ENCODE measurements around the gene LIMK1. TPM values are rescaled to one million over a fixed set of nuclear protein-coding genes. Genes with fewer than 3 reads are reported as not detected.
A peak's percentile ranks its signal among the peaks of the same experiment; 100 is the strongest.

The LIMK1 gene
- total and polyA plus RNA-seq, 4 donors: 0.63 to 4.1 (median 3.4) TPM

DNA sequence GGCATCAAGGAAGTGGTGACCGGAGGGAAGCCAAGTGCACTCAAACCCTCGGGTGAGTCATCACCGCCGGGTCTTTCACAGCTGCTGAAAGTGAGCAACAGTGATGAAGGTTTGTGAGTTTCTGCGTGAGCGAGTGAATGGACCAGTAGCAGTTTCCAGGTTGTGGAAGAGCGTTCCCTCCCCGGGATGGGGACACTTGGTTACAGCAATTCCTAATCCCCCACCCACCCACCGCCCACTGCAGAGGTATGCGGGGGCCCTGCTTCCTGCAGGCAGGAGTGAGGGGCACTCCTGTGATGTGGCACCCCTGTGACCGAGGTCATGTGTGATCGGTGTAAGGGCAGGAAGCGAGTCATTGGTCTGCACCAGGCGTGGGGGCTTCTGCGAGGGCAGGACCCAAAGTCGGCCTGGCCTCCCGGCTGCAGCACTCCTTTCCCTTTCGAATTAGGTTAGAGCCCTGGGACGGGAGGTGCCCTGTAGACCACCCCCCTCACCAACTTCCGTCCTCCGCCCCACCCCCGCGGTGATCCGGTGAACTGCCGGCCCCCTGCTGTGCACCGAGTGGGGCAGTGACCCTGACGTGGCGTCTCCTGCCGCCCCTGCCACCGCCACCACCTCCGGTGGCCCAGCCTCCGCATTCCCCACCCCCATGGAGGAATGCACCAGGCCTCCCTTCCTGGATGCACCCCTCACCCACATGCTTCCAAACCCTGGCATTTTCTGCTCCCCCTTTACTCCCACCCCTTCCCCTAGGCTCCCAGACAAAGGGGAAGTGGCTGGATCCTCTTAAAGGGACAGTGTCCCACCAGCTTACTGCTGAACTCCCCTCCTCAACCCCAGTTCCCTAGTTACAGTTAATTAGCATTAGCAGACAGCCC, 10.9 kb downstream of the LIMK1 start:
- Histone ChIP-seq H3K27ac (ENCODE audit: low read depth in 1 of 2, low read length in 2 of 2) (peak overlapping the region; percentile 38 to 67), H3K36me3 (ENCODE audit: control insufficient read depth in 4 of 4, insufficient read depth in 3 of 4, low read depth in 1 of 4, low read length in 3 of 4) (peaks cover 0 to 2% (median 0%) of the 10 kb centered on the region in 4 donors), H3K4me1 (ENCODE audit: control insufficient read depth in 4 of 4, insufficient read depth in 4 of 4, low read length in 3 of 4) (peaks cover 0 to 6% (median 5%) of the 10 kb centered on the region in 4 donors), H3K4me3 (ENCODE audit: low read depth in 1 of 3, low read length in 3 of 3) (peak overlapping the region in 2 of 3 donors; percentile 44 to 46), H3K27me3 (ENCODE audit: control insufficient read depth in 4 of 4, insufficient read depth in 4 of 4, low read length in 3 of 4) (no peaks in the 10 kb centered on the region), H3K9ac (ENCODE audit: low read depth in 1 of 2, low read length in 2 of 2) (peak overlapping the region in 1 of 2 donors; percentile 27), H3K9me3 (ENCODE audit: control insufficient read depth in 4 of 4, low read length in 3 of 4) (no peaks in the 10 kb centered on the region)
- DNase-seq (ENCODE audit: low spot score): peak; percentile 43
- TF ChIP-seq RXRA (IDR thresholded peaks at IDR 0.05): no peak
- TF ChIP-seq JUND (IDR thresholded peaks at IDR 0.05): peak; percentile 69 to 88
- 40% methylated on average over 32 of the region's 32 CpGs for WGBS

DNA sequence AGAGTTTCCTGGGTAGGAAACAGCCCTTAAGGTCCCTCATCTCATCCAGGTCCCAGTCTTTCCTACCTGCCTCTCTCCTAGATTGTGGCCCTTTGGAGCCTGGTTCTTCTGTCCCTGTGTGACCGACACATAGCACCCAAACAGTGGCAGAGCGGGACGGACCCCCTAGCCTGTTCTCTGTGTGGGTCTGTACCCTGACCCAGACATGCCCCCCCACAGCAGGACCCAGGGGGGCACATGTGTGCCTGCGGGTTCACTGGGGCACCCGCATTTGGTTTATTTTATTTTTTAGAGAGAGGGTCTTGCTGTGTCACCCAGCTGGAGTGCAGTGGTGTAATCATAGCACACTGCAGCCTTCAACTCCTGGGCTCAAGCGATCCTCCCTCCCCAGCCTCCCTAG, 11.5 kb downstream of the LIMK1 start:
- no peak for DNase-seq (ENCODE audit: low spot score)
- whole genome bisulfite sequencing: 97% methylated on average over 6 of the region's 6 CpGs
- Histone ChIP-seq H3K4me3 (ENCODE audit: low read depth in 1 of 3, low read length in 3 of 3) (no peak overlapping the region), H3K36me3 (ENCODE audit: control insufficient read depth in 4 of 4, insufficient read depth in 3 of 4, low read depth in 1 of 4, low read length in 3 of 4) (peaks cover 0 to 2% (median 0%) of the 10 kb centered on the region in 4 donors), H3K4me1 (ENCODE audit: control insufficient read depth in 4 of 4, insufficient read depth in 4 of 4, low read length in 3 of 4) (peaks cover 0 to 6% (median 5%) of the 10 kb centered on the region in 4 donors), H3K27ac (ENCODE audit: low read depth in 1 of 2, low read length in 2 of 2) (peak overlapping the region; percentile 23 to 67), H3K9me3 (ENCODE audit: control insufficient read depth in 4 of 4, low read length in 3 of 4) (no peaks in the 10 kb centered on the region), H3K9ac (ENCODE audit: low read depth in 1 of 2, low read length in 2 of 2) (peak overlapping the region in 1 of 2 donors; percentile 27), H3K27me3 (ENCODE audit: control insufficient read depth in 4 of 4, insufficient read depth in 4 of 4, low read length in 3 of 4) (no peaks in the 10 kb centered on the region)
- TF ChIP-seq SP1 (IDR thresholded peaks at IDR 0.05) (no peak), FOXA2 (IDR thresholded peaks at IDR 0.05) (no peak), MAX (IDR thresholded peaks at IDR 0.05) (no peak), YY1 (IDR thresholded peaks at IDR 0.05) (no peak), RAD21 (IDR thresholded peaks at IDR 0.05) (no peak), RXRA (IDR thresholded peaks at IDR 0.05) (no peak), TAF1 (conservative IDR thresholded peaks at IDR 0.05) (no peak), FOXA1 (IDR thresholded peaks at IDR 0.05) (no peak), EGR1 (IDR thresholded peaks at IDR 0.05; ENCODE audit: low read depth in 2 of 2) (no peak), ZBTB33 (IDR thresholded peaks at IDR 0.05) (no peak), JUND (IDR thresholded peaks at IDR 0.05) (no peak)
- TF ChIP-seq, protein P1, sequence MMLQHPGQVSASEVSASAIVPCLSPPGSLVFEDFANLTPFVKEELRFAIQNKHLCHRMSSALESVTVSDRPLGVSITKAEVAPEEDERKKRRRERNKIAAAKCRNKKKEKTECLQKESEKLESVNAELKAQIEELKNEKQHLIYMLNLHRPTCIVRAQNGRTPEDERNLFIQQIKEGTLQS (IDR thresholded peaks at IDR 0.05): no peak

DNA sequence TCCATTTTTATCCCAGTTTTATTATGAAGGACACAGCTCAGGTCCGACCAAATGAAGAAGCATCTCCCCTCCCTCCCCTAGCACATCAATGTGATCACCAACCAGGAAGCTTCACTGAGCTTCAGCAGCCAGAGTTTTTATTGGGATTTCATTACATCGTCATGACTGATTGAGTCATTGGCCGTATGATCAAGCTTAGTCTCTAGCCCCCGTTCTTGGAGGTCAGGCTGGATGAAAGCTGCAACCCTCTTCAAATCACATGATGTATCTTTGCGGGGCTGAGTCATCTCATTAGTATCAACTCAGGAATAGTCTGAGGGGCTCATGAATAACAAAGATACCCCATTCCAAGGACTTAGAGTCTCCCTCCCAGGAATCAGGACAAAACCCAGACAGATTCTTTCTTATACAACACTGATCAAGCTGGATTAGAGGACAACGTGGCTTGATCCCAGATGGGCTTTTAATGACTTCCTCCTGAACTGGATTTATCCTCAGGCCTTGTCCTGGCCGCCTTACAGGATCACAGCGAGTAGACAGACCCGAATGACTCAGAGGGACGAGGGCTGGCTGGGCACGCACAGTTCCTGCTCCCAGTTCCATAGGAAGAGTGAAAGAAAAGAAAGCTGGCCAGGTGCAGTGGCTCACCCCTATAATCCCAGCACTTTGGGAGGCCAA, 14.5 kb downstream of the LIMK1 start:
- WGBS: 93% methylated on average over 11 of the region's 11 CpGs
- Histone ChIP-seq H3K36me3 (ENCODE audit: control insufficient read depth in 4 of 4, insufficient read depth in 3 of 4, low read depth in 1 of 4, low read length in 3 of 4) (peaks cover 0 to 2% (median 0%) of the 10 kb centered on the region in 4 donors), H3K4me3 (ENCODE audit: low read depth in 1 of 3, low read length in 3 of 3) (no peak overlapping the region), H3K27me3 (ENCODE audit: control insufficient read depth in 4 of 4, insufficient read depth in 4 of 4, low read length in 3 of 4) (no peaks in the 10 kb centered on the region), H3K27ac (ENCODE audit: low read depth in 1 of 2, low read length in 2 of 2) (no peak overlapping the region), H3K9me3 (ENCODE audit: control insufficient read depth in 4 of 4, low read length in 3 of 4) (no peaks in the 10 kb centered on the region), H3K9ac (ENCODE audit: low read depth in 1 of 2, low read length in 2 of 2) (no peak overlapping the region), H3K4me1 (ENCODE audit: control insufficient read depth in 4 of 4, insufficient read depth in 4 of 4, low read length in 3 of 4) (peaks cover 0 to 5% (median 2%) of the 10 kb centered on the region in 4 donors)
- TF ChIP-seq NR2F2 (IDR thresholded peaks at IDR 0.05): no peak
- no peak for TF ChIP-seq FOXA2 (IDR thresholded peaks at IDR 0.05)
- TF ChIP-seq, protein P1 (IDR thresholded peaks at IDR 0.05): no peak
- TF ChIP-seq HNF4G (IDR thresholded peaks at IDR 0.05): no peak
- no peak for TF ChIP-seq GABPA (IDR thresholded peaks at IDR 0.05 in 1 of 2, conservative IDR thresholded peaks at IDR 0.05 in 1 of 2)
- TF ChIP-seq, protein P2, sequence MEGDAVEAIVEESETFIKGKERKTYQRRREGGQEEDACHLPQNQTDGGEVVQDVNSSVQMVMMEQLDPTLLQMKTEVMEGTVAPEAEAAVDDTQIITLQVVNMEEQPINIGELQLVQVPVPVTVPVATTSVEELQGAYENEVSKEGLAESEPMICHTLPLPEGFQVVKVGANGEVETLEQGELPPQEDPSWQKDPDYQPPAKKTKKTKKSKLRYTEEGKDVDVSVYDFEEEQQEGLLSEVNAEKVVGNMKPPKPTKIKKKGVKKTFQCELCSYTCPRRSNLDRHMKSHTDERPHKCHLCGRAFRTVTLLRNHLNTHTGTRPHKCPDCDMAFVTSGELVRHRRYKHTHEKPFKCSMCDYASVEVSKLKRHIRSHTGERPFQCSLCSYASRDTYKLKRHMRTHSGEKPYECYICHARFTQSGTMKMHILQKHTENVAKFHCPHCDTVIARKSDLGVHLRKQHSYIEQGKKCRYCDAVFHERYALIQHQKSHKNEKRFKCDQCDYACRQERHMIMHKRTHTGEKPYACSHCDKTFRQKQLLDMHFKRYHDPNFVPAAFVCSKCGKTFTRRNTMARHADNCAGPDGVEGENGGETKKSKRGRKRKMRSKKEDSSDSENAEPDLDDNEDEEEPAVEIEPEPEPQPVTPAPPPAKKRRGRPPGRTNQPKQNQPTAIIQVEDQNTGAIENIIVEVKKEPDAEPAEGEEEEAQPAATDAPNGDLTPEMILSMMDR (IDR thresholded peaks at IDR 0.05; ENCODE audit: low read depth, low read length, missing input control): no peak
- no peak for DNase-seq (ENCODE audit: low spot score)

All from liver (tissue), 9 donors.